ENCODE results near the gene NOP56.

NOP56 gene

DNA sequence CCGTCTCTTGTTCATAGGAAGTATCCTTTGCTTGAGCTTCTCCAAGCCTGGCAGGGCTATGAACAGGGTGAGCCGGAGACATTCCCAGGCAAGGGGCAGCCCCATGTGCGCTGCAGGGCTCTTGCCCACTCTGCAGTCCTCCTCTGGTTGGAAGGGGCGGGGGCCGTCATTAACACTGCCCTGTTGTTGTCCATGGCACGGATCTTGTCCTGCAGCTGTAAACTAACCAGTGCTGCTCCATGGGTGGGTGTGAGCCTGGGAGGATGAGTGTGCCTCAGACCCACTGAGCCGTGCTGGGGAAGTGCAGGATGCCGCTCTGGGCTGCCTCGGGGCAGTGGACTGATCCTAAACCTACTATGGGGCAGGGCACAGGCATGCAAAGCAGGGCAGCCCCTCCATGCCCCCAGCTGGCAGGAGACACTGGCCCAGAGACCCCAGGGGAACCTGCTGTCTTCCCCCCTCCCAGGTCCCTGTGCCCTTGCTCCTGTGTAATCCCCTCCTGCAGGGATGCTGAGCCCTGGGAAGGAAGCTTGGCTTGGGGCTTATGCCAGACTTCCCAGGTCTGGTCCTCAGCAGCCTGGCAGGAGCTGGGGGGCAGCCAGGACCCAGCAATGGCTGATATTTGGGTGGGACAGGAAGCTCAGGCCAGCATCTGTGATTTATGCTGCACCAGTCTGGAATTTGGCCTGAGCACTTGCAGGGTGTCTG lies 48.6 kb downstream of the NOP56 start:
- DNase-seq (ENCODE audit: low read depth in 1 of 2, low spot score in 1 of 2), result no peak

DNA sequence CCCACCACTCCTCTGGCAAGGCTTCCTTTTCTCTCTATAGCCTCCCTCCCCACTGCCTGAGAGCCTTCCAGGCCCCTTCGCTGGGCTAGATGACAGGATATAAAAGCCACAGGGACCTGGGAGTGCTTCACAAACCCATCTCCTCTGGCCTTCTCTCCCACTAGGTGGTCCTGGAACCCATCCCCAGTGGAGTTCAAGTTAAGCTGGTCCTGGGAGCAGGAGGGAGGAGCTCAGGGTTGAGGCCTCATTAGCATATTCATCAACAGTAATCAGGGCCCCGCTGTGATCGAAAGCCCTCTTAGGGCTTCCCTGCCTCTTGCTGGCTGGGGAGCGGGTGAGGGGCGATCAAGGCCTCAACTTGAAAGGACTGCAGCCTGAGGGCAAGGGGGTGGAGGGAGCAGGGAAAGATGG lies 49.2 kb downstream of the NOP56 start:
- no peak for DNase-seq (ENCODE audit: low read depth in 1 of 2, low spot score in 1 of 2)

DNA sequence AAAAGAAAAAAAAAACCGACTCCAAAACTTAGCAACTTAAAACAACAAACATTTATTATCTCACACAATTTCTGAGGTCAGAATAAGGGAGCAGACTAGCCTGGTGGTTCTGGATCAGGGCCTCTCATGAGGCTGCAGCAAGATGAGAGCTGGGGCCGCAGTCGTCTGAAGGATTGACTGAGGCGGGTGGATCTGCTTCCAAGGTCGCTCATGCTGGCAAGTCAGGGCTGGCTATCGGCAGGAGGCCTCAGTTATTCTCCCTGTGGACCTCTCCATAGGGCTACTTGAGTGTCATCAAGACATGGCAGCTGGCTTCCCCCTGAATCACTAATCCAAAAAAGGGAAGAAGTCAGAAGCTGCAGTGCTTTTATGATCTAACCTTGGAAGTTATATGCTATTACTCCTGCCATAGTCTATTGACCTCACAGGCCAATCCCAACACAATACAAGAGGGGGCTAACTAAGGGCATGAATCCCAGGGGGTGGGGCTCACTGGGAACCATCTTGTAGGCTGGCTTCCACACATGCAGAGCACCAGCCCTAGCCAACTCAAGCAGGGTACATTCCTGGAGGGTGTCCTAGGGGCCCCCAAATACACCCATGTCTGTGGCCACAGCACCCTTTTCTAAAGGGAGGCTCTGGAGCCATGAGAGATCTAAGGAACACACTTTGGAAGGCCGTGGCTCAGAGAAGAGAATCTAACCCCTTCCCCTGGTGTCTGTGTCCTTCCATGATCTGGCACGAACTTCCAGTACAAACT lies 51.5 kb downstream of the NOP56 start:
- DNase-seq (ENCODE audit: low read depth in 1 of 2, low spot score in 1 of 2), result no peak

DNA sequence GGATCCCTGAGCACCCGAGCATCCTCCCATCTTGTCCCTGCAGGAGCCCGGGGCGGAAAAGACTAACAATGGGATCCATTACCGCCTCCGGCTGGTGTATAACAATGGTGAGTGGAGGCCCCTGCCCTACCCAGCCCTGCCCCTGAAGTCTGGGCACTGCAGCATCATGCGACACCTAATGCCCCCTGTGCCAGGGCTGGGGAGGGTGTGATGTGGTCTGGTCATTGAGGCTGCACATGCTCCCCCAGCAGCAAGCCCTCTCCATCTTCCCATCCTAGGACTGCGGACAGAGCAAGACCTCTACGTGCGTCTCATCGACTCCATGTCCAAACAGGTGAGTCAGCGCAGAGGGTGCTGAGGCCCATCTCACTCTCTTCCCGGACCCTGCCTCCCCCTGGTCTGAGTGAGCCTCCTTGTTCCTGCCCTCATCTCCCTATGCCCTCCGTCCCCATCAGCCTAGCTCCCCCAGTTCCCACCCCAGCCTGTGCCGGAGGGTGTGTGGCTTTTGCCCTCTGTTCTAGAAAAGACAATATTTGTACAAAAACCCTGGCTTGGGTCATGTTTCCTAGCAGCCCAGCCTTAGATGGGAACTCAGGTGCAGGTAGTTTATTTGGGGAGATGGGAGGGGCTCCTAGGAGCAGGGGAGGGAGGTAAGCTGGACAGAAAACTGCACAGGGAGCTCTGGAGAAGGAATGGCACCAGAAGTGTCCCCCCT lies 53.7 kb downstream of the NOP56 start:
- DNase-seq (ENCODE audit: low read depth in 1 of 2, low spot score in 1 of 2), result no peak

DNA sequence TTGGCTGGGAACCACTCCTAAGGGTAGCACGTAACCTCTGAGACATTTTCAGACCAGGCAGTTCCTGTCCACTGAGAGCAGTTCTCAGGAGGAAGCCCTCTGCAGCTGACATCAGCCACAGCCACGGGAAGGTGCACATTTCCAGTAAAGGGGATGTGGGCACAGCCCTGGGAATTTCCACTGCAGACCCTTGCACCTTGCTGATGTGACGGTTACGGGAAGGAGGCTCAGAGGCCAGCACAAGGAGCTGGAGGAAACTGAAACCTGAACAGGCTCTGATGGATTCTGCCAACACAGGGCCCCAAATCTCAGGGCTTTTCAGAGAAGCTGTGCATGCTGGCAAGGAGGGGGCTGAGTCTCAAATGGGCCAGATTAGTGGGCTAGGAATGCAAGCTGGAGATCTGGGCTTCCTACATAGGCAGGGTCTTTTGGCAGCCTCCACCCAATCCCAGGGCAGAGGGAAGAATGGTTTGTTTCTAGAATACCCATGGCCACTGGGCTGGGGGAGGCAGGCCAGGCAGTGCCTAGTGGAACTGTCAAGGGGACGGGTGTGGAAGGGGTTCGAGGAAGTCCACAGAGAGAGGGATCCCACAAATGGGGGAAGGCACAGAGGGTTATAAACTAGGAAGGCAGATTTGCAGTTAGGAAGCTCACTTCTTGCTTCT lies 54.4 kb downstream of the NOP56 start:
- no peak for DNase-seq (ENCODE audit: low read depth in 1 of 2, low spot score in 1 of 2)

DNA sequence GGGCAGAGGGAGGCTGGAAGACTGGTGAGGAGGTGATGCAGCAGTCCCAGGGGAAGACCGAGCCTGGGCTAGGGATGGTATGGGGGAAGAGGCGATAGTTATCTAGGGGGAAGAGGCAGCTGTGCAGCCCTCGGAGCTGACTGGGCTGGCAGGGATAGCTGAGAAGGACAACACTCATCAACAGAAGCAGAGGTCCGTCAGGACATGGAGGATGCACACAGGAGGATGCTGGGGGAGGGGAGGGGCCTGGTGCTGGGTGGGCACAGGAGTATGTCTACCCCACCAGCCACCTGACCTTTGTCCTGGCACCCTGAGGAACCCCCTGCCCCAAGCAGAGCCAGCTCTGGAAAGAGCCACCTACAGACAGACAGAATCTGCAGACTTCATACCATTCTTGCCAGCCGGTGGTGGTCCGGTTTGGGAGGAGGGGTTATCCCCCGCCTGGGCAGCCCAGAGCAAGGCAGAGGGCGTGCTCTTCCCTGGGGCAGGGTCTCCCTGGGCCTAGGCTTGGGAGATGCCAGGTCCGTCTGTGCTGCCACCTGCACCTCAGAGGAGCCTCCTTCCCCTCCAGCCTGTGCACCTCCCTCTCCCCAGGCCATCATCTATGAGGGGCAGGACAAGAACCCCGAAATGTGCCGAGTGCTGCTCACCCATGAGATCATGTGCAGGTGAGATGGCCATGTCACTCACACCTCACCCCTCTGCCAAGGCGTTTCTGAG lies 55.1 kb downstream of the NOP56 start:
- DNase-seq (ENCODE audit: low read depth in 1 of 2, low spot score in 1 of 2), result no peak
